Ovary (tissue), 9 donors: Measurements from ENCODE around the gene MAST3. TPM values are rescaled to one million over a fixed set of nuclear protein-coding genes. Genes with fewer than 3 reads are reported as not detected.

ENCODE experiments used
- DNase-seq, 5 donors: peaks; one replicate each; pipeline ENCODE4 v3.0.0-alpha.2; 2019 to 2020
- H3K27ac ChIP-seq, 2 donors: fragments of 200-600 bp; one replicate each; pipeline versions ENCODE4 v1.5.1 to v1.8.0; 2019 to 2022
- H3K27me3 ChIP-seq: fragments of 200-600 bp; one replicate; pipeline ENCODE4 v1.8.0; 2022
- H3K36me3 ChIP-seq: fragments of 200-600 bp; sonication (generic); one replicate; pipeline ENCODE4 v1.5.1; 2019
- H3K4me1 ChIP-seq: one replicate; pipeline ENCODE4 v1.8.1; 2013; ENCODE audit warnings: mild to moderate bottlenecking, moderate library complexity; ENCODE audit not compliant: insufficient read depth
- H3K4me3 ChIP-seq: fragments of 200-600 bp; sonication (generic); one replicate; pipeline ENCODE4 v1.5.1; 2017
- H3K9me3 ChIP-seq, 2 donors: fragments of 200-600 bp in 1 of 2; sonication (generic) in 1 of 2; one replicate each; pipeline versions ENCODE4 v1.5.1 to v1.8.1; 2013 to 2019; ENCODE audit warnings: mild to moderate bottlenecking in 1 of 2, moderate library complexity in 1 of 2
- EP300 ChIP-seq: sonication (generic); formaldehyde crosslinking; IDR thresholded peaks from one replicate; pipeline ENCODE4 v1.6.1; 2017; ENCODE audit warnings: antibody characterized with exemption
- POLR2A ChIP-seq: fragments of 450-650 bp; IDR thresholded peaks from one replicate; pipeline ENCODE4 v1.6.1; 2017; ENCODE audit warnings: antibody characterized with exemption, mild to moderate bottlenecking, moderate library complexity
- whole genome bisulfite sequencing, 3 donors: extraction: QIAGEN DNeasy Blood & Tissue Kit in 1 of 3; methylation state at CpG; one replicate each; pipeline versions ENCODE4 v1.1.5 to v1.1.7; 2013 to 2017; 5-methylcytosine and 5-hydroxymethylcytosine counted together
- intact Hi-C, 4 donors: fragments of 100-400 bp; cut with DNase I; formaldehyde crosslinking; loops; one replicate each; pipeline versions ENCODE4 v1.11.0 to v1.15.1; 2022 to 2023
- polyA plus RNA-seq, 2 donors: library from polyadenylated mRNA; stranded (reverse); fragments of 200-250 nt in 1 of 2; fragments of 350-450 nt in 1 of 2; fragmentation: Illumina TruSeq in 1 of 2; extraction: RNeasy Lipid Tissue Mini Kit (QIAGEN cat#74804) in 1 of 2; gene quantifications; one replicate each; pipeline ENCODE4 v1.2.3, GENCODE V29; 2013 to 2014
- total RNA-seq, 7 donors: library from RNA; depleted of rRNA in 2 of 7; stranded (reverse); fragments of >200 nt in 2 of 7; fragmentation: NEBNext Ultra II Directional in 3 of 7; extraction: Animal tissue kit (Norgen Biotek cat#: 25700) in 3 of 7; gene quantifications; one replicate each; pipeline versions ENCODE4 v1.1.0 to v1.2.4, GENCODE V29; 2016 to 2023
- TF ChIP-seq, protein P1 (sequence below), 3 donors: fragments of 450-650 bp in 2 of 3; fragments of 200-600 bp in 1 of 3; IDR thresholded peaks; one replicate each; pipeline versions ENCODE4 v1.5.1 to v1.8.0; 2016 to 2022; ENCODE audit warnings: antibody characterized with exemption in 3 of 3, mild to moderate bottlenecking in 1 of 3
- donor health status: DM: no; HTN: no; CAD: no; lungs with moderate emphysema.
- donor health status: DM: no; HTN: no; CAD: no.
- donor health status: Bipolar disorder and iron deficiency.
- donor health status: DM: yes; HTN: yes; CAD: no.
- donor health status: DM: no; HTN: no; CAD: no.
- donor health status: DM: yes; HTN: yes; CAD: no.

The MAST3 gene
- total and polyA plus RNA-seq, 9 donors, result 2.4 to 12.2 (median 9.9) TPM

DNA sequence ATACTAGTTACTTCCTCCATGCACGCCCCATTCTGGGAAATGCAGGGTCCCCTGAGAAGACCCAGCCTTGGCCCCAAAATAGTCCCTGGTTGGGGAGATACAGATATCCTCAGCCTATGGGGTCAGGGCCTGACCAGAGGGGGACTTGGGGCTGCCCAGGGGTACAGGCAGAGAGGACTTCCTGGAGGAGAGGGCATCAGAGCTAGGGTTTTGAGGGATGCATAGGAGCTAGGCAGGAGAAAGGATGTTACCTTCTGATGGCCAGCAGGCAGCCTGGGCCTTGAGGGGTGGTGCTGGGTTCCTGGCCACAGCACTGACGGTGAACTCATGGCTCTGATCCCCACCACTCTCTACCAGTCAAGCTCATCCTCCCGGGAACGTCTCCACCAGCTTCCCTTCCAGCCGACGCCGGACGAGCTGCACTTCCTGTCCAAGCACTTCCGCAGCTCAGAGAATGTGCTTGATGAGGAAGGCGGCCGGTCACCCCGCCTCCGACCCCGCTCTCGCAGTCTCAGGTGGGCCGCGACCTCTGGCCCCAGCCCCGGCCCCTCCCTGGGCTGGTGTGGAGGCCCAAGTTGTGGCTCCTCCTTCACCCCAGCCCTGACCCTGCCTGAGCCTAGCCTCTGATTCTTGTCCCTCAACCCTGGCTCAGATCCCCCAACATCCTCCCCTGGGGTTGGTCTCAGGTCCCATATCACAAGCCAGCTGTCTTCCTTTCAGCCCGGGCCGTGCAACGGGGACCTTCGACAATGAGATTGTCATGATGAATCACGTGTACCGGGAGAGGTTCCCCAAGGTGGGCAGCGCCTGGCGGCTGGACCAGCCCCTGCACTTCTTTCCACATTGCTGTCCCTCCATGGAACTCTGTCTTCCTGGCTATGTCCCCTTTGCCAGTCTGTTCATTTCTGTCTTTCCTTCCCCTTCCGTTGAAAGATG is 25.6 kb downstream of the MAST3 start:
- WGBS, 3 donors, result 84 to 86% (median 84%) methylated on average over 27 of the region's 27 CpGs
- intact Hi-C loops, result no loop called here

DNA sequence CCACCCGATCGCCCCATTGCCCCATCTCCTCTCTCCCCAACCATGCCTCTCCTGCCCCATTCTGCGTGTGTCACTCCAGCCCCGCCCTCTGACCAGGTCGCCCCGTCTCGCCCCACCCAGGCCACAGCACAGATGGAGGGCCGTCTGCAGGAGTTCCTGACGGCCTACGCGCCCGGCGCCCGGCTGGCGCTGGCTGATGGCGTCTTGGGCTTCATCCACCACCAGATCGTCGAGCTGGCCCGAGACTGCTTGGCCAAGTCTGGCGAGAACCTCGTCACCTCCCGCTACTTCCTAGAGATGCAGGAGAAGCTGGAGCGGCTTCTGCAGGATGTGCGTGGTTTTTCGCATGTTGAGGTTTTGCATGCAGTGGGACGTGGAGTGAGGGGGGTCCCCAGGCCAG is 26.2 kb downstream of the MAST3 start:
- 87 to 92% (median 90%) methylated on average over 26 of the region's 26 CpGs for WGBS, 3 donors
- H3K36me3 ChIP-seq, result no peaks in the 10 kb centered on the region

More for the DNA sequence above, 25.6 kb downstream of the MAST3 start:
- no peaks in the 10 kb centered on the region for H3K9me3 ChIP-seq
- peaks cover 9% of the 10 kb centered on the region for H3K4me1 ChIP-seq
- H3K36me3 ChIP-seq, result no peaks in the 10 kb centered on the region
- DNase-seq, result no peak
- TF ChIP-seq POLR2A (no peak), EP300 (no peak)
- TF ChIP-seq, protein P1, sequence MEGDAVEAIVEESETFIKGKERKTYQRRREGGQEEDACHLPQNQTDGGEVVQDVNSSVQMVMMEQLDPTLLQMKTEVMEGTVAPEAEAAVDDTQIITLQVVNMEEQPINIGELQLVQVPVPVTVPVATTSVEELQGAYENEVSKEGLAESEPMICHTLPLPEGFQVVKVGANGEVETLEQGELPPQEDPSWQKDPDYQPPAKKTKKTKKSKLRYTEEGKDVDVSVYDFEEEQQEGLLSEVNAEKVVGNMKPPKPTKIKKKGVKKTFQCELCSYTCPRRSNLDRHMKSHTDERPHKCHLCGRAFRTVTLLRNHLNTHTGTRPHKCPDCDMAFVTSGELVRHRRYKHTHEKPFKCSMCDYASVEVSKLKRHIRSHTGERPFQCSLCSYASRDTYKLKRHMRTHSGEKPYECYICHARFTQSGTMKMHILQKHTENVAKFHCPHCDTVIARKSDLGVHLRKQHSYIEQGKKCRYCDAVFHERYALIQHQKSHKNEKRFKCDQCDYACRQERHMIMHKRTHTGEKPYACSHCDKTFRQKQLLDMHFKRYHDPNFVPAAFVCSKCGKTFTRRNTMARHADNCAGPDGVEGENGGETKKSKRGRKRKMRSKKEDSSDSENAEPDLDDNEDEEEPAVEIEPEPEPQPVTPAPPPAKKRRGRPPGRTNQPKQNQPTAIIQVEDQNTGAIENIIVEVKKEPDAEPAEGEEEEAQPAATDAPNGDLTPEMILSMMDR (IDR thresholded peaks at IDR 0.05), result no peak
- H3K27me3 ChIP-seq, result no peaks in the 10 kb centered on the region
- no peak overlapping the region for H3K4me3 ChIP-seq
- H3K27ac ChIP-seq, result no peak overlapping the region

DNA sequence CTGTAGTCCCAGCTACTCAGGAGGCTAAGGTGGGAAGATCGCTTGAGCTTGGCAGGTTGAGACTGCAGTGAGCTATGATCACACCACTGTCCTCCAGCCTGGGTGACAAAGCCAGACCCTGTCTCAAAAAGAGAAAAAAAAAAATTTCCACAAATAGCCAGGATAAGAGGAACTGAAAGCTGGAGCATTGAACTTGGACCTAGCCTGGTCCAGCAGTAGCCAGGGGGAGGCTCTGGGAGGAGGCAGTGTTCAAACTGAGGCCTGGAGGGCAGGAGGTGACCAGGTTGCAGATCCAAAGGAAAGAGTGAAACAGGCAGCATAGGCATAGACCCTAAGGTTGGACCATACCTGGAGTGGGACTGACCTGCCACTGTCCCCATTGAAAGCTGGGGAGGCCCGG is 28.5 kb downstream of the MAST3 start:
- TF ChIP-seq POLR2A, result no peak
- no peak for TF ChIP-seq EP300
- TF ChIP-seq, protein P1 (IDR thresholded peaks at IDR 0.05), result no peak
- WGBS, 3 donors, result 72 to 92% (median 75%) methylated on average over 2 of the region's 2 CpGs
- intact Hi-C loops, result no loop called here

More for the DNA sequence above, 26.2 kb downstream of the MAST3 start:
- Histone ChIP-seq H3K27me3 (no peaks in the 10 kb centered on the region), H3K27ac (no peak overlapping the region), H3K4me1 (peaks cover 2% of the 10 kb centered on the region), H3K4me3 (no peak overlapping the region), H3K9me3 (no peaks in the 10 kb centered on the region)
- DNase-seq, result no peak
- TF ChIP-seq, protein P1 (IDR thresholded peaks at IDR 0.05), result no peak
- no peak for TF ChIP-seq POLR2A
- no peak for TF ChIP-seq EP300
- intact Hi-C loops, result no loop called here

DNA sequence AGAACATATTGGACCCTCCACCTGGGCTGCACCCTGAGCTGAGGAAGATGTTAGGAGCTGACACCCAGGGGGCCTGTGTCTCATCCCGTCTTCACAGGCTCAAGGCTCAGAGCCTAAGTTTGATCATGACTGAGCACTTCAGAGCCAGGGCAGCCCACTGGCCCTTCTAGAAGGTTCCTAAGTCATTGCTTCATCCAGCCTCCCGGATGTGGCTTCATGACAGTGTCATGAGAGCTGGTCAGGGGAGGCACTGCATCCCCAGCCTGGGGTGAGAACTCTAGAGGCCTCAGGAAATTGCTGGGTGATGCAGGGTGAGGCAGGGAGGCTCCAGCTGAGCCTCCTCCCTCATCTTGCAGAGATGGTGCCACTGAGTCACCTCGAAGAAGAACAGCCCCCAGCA is 30.5 kb downstream of the MAST3 start:
- Histone ChIP-seq H3K4me1 (no peaks in the 10 kb centered on the region), H3K9me3 (no peaks in the 10 kb centered on the region), H3K36me3 (no peaks in the 10 kb centered on the region), H3K27me3 (no peaks in the 10 kb centered on the region), H3K27ac (no peak overlapping the region), H3K4me3 (no peak overlapping the region)
- intact Hi-C loops, result no loop called here
- no peak for DNase-seq
- WGBS, 3 donors, result 79 to 93% (median 87%) methylated on average over 3 of the region's 3 CpGs
- TF ChIP-seq EP300, result no peak
- no peak for TF ChIP-seq POLR2A
- TF ChIP-seq, protein P1 (IDR thresholded peaks at IDR 0.05), result no peak

More for the DNA sequence above, 28.5 kb downstream of the MAST3 start:
- H3K27ac ChIP-seq, result no peak overlapping the region
- H3K36me3 ChIP-seq, result no peaks in the 10 kb centered on the region
- no peaks in the 10 kb centered on the region for H3K27me3 ChIP-seq
- H3K4me1 ChIP-seq, result no peaks in the 10 kb centered on the region
- H3K9me3 ChIP-seq, result no peaks in the 10 kb centered on the region
- H3K4me3 ChIP-seq, result no peak overlapping the region
- DNase-seq, result no peak
